HG03432 (cell line): ENCODE data around the gene OCIAD2.
"Not testable (repeated sequence)": the region's sequence is repeated elsewhere in the genome, so short reads cannot be mapped to it uniquely, and the experiment has no call there.

Experiments used
- ATAC-seq: cut with Tn5 transposase; IDR thresholded peaks from one replicate; pipeline ENCODE4 v1.9.1; 2021; ENCODE audit warnings: mild to moderate bottlenecking, moderate library complexity; ENCODE audit not compliant: unreplicated experiment

Gene OCIAD2

DNA sequence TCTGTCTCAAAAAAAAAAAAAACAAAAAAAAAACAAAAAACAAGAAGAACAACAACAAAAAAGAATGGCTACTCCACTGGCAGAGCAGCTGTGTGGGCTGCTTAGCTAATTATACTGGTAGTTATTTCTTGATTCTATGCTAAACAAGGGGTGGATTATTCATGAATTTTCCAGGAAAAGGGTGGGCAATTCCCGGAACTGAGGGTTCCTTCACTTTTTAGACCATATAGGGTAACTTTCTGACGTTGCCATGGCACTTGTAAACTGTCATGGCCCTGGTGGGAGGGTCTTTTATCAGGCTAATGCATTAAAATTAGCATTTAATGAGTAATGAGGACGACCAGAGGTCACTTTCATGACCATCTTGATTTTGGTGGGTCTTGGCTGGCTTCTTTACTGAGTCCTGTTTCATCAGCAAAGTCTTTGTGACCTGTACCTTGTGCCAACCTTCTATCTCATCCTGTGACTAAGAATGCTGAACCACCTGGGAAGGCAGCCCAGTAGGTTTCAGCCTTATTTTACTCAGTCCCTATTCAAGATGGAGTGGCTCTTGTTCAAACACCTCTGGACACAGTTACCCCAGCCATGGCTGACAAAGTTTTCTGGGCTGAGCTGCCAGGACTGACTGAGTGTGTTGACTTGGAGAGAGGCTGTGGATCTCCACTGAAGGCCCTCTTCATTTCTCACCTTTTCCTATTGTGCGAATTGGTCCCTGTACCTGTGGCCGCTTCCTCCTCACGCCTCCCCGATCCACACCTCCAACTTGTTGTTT is 1.3 kb upstream of the OCIAD2 start:
- no peak for ATAC-seq

DNA sequence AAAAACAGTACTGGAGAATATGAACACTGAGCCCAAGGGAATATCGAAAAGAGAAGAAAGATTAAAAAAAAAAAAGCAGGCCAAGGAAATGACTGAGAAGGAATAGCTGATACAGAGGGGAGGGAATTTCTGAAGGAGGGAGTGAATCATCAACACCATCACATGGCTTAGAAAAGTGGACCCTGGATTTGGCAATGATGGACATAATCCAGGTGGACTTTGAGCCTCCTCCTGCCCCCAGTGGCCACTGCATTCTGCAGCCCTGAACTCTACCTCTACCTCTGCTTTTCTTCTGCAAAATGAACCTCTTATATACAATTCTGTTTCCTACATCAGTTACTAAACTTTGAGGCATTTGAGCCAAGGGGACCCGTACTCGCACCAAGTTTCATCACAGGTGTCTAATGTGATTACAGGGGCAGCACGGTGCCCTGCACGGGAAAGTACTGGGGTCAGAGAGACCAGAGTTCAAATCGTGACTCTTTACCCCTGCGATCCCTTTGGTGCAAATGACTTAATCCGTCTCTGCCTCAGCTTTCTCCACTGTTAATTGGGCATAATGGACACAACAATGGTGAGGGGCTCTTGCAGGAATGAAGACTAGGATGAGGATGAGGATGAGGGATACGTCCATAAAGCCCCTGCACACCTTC is 1.1 kb downstream of the OCIAD2 start:
- no peak for ATAC-seq

DNA sequence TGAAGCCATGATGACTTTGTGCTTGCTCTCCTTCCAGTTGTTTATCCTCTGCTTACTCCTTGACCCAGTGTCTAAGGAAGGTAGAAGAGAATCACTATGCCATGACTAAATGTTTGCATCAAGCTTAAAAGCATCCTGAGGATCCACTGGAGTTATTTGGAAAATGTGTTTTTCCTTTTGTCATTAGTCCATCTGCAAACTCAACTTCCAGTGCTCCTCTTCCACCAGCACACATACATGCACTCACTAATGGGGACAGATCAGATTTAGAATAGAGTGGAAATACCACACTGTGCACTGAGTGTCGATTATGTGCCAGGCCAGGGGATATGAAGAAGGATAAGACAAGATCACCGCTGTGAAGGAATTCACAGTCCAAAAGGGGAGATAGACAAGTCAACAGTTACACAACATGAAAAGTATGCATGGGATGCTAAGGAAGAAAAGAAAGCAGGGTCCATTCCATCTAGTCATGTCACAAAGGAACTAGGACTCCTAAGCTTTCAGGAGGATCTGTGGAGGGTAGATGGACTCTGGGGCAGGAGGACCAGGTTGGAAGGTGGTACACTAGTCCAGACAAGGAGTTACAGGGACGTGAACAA is 1.9 kb downstream of the OCIAD2 start:
- no peak for ATAC-seq

DNA sequence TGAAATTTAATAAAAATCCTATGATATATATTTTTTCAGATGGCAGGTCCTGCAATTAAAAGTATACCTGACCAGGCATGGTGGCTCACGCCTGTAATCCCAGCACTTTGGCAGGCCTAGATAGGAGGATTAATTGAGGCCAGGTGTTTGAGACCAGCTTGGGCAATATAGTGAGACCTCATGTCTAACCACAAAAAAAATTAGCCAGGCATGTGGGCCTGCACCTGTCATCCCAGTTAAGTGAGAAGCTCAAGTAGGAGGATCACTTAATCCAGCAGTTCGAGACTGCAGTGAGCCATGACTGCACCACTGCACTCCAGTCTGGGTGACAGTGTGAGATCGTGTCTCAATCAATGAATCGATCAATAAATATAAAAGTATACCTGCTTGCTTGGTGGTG is 2.5 kb downstream of the OCIAD2 start:
- no peak for ATAC-seq

DNA sequence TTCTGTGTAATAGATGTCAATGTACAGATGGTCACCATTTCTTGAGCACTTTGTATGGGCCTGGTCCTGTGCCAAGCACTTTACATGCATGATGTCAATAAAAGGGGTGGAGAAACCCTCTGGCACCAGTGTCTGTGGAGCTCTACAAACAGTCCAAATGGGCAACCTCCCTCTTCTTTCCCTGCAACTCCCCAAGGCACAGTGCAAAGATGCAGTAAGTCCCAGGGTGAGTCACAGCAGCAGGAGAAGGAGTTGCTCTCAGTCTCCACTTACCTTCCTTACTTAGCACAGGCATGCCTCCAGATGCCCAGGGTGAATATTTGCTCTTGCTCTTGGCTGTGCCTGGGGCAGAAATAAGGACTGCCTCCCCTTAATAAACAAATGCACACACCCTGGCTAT is 4.3 kb downstream of the OCIAD2 start:
- ATAC-seq = no peak

DNA sequence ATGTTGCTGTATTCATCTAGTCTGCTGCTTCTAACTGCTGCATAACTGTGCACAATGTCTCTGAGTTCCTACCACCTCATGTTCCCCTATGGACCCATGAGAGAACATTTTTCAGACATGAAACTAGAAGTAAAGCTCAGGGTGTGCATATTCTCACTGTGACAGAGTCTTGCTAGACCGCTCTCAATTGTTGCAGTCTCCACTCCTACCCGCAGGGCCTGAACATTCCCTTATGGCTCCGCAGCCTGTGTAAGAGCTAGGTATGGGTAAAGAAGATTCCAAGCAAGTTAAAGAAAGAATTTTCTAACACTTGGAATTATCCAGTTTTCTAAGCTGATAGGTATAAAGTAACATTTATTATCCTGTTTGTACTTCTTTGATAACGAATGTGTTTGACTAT is 5.4 kb downstream of the OCIAD2 start:
- ATAC-seq = no peak

DNA sequence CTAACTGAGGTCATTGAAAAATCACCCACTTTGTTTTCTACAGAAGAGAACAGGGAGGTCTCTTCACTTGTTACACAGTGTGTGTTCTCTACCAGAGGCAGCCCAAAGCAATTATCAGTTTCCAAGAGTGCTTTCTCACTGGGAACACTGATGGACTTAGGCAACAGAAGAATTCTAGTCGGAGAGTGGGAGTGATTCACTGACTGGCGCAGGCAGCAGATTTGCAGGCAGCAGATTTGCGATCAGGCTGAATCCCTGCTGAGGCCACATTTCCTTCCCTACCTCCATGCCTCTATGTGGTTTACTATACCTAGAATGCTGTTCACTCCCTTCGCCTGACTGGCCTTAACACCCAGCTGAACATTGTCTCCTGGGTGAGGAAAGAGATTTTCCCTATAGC is 6.6 kb downstream of the OCIAD2 start:
- ATAC-seq = peak; percentile 21

DNA sequence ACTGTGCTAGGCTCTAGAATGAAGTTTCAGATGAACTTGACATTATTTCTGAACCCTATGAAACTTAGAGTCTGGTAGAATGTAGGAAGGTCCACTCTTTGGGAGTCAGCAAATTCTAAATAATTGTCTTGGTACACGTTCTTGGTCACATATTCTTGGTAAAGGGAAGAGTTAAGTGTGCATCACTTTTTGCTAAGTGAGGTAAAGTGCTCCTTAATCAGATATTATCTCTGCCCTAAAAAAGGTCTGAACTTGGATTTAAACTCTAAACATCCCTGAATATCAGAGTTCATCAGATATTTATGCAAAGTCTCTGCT is 7.2 kb downstream of the OCIAD2 start:
- ATAC-seq = peak; percentile 21

DNA sequence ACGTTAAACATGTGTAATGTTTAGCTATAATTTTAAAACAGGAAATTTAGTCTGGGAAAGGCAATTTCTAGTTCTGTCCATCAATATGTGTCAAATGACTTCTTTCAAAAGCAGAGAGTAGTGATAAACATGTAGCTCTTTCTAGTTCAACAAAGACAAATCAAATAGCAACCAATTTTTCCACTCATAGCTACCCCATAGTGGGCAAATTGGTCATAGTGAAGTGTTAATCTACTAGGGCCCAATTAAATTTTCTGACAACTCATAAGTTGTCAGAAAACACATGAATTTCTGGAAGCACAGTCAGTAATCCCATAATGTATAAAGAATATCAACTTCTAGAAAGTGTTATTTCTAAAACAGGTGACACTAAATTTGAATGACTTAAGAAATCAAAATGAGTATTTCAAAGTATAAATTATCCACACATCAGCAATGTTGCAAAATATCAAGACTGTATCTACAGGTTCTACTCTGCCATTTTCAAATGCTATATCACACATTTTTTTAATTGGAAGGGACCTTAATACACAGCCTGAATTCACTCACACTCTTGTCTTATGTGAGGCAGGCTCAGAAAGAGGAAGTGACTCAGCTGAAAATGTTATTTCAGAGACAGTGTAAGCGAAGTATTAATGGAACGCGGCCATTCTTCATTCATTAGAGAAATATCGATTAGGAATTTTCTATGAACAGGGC is 7.7 kb downstream of the OCIAD2 start:
- ATAC-seq = peak; percentile 87

DNA sequence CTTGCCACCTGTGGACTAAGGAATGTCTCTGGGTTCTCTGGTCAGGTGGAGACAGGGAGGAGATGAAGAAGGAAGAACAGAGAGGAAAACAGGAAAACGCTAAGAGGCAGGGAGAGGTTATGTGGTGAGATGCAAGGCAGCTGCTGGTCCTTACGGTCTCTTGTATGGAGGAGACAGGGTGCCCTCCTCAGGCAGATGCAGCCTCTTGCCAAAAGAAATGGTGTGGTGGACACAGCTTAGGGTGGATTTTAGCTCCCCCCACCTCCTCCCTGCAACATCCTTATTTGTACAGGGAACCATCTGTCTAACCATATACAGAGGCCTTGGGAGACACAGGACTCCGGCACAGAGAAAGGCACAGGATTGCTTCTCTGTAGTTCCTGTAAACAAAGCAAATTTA is 9.7 kb downstream of the OCIAD2 start:
- no peak for ATAC-seq

DNA sequence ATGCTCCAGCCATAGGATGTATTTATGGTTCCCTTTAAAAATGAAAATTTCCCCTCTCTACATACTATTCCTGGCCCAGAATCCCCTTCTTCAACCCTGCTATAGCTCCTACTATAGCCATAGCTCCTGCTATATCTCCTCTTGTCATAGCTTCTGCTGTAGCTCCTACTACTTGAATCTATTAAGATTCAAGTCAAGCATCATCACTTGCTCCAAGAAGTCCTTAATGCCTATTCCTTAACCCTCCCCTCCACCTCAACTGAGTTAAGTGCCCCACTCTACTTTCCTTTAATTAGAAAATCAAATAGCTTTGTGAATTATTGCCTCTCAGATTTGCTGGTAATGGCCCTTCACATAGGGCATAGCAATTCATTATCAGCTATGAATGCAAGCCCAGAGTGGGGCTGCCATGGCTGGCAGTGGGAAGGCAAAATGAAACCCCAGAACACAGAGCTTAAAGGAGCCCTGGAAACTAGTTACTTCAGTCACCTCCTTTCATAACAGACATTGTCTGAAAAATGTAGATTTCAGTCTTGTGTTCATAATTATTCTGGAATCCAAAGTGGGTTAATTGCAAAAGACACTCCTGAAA is 15.4 kb downstream of the OCIAD2 start:
- ATAC-seq = no peak

DNA sequence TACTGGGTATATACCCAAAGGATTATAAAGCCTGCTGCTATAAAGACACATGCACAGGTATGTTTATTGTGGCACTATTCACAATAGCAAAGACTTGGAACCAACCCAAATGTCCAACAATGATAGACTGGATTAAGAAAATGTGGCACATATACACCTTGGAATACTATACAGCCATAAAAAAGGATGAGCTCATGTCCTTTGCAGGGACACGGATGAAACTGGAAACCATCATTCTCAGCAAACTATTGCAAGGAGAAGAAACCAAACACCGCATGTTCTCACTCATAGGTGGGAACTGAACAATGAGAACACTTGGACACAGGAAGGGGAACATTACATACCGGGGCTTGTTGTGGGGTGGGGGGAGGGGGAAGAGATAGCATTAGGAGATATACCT is 16.8 kb downstream of the OCIAD2 start:
- not testable (repeated sequence) for ATAC-seq

DNA sequence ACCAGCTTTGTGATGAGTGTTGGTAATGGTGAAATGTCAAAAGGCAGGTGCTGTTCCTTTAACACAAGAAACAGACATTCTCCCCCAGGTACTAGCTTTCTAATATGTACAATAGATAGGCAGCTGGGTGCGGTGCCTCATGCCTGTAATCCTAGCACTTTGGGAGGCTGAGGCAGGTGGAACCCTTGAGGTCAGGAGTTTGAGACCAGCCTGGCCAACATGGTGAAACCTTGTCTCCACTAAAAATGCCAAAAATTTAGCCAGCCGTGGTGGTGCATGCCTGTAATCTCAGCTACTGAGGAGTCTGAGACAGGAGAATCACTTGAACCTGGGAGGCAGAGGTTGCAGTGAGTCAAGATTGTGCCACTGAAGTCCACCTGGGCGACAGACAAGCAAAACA is 24.9 kb downstream of the OCIAD2 start:
- not testable (repeated sequence) for ATAC-seq

DNA sequence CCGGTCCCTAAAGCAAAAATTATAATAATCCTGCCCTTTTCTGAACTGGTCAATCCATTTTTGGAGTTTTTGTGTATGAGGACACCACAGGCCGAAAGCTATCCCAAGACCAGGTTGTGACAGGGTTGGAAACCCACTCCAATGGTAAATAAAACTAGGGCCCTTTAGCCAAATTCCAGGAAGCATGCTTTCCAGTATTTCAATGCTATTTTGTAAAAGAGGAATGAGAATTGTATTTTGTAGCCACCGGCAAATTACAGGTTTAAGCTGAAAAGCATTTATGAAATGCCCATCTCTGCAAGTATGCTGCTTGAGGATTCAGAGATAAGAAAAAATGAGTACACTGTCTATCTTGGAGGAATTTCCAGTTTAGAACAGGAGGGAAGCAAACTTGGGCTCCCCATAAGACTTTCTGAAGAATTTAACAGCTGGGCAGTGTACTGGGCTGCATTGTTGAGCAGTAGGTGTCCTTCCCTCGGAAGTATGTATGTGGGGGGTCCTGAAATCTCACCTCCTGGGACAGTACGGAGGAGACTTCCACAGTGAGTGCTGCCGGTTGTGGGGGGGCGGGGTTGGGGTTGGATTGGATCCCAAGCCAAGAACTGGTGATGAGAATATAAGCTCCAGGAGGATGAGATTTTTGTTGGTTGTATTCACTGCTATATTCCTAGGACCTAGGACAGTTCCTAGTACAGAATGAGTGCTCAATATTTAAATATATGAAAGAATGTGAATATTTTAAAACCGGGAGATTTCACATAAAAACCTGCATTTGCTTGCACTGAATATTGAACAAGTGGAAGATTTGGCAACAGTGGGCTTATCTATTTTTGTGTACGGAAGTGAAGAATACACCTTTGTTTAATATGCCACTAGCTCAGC is 26.8 kb downstream of the OCIAD2 start:
- no peak for ATAC-seq

DNA sequence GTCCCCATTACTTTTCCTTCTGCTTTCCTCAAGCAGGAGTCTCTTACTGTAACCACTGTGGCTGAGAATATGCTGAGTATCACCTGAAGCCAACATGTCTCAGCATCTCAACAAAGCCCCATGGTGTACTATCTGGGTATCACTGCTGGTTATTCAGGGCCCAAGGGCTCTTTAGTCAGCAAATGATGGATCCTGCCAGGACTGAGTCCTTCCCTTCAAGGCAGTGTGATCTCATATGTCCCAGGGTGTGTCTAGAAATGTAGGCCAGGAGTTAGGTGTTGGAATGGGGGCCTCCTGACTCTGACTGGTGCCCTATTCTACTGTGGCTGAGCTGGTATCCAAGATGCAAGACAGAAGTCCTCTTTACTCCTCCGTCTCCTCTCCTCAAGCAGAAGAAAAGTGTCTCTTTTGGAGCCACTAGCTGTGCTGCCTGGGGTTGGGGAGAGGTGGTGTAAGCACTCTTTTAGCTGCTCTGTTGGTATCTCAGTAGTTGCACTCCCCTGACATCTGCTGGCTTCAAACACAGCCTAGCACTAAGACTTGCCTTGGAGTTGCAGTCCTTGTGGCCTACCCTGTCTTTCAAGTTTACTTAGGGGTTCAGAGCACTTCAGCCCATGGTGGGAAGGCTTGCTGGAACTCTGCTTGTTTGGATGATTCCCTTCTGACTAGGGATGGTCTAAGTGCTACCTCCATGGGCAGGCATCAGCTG is 28.6 kb downstream of the OCIAD2 start:
- no peak for ATAC-seq

DNA sequence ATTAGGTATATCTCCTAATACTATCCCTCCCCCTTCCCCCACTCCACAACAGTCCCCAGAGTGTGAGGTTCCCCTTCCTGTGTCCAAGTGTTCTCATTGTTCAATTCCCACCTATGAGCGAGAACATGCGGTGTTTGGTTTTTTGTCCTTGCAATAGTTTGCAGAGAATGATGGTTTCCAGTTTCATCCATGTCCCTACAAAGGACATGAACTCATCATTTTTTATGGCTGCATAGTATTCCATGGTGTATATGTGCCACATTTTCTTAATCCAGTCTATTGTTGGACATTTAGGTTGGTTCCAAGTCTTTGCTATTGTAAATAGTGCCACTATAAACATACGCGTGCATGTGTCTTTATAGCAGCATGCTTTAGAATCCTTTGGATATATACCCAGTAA is 41.9 kb downstream of the OCIAD2 start:
- not testable (repeated sequence) for ATAC-seq

DNA sequence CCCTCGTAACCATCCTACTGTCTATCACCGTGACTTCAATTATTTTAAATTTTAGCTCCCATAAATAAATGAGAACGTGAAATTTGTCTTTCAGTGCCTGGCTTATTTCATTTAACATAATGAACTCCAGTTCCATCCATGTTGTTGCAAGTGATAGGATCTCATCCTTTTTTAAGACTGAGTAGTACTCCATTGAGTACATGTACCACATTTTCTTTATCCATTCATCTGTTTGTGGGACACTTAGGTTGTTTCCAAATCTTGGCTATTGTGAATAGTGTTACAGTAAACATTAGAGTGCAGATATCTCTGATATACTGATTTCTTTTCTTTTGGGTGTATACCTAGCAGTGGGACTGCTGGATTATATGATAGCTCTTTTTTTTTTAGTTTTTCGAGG is 42.8 kb downstream of the OCIAD2 start:
- no peak for ATAC-seq

DNA sequence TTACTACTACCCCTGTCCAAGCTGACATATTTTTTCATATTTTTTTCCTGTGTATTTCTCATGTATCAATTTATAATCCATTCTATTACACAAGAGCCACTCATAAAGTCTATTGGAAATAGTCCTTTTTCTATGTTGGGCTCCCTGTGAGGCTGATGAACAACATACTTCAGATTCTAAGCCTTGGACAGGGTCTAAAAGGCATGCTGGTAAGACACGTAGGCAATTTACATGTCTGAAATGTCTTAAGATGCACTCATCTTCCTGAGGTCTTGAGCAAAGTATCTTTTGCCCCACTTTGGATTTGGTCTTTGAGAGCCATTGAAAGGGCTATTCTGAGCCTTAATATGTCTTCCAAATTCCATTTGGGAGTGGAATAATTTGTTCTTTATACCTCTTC is 43.9 kb downstream of the OCIAD2 start:
- no peak for ATAC-seq

DNA sequence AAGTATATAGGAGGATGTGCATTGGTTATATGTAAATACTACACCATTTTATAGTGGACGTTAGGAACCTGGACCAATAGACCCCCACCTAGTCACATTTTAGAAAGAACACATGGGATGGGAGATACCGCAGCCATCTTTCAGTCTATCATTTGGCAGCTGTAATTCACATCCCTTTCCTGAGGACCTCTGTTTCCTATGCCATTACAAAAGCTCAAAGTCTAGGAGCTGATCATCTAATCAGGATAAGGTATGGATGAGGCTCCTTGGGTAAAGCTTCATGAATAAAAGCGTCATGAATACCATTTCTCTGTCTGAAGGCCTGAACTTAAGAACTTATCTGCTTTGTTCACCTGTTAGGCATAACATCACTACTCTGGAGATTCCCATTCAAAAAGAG is 44.5 kb downstream of the OCIAD2 start:
- ATAC-seq = no peak

DNA sequence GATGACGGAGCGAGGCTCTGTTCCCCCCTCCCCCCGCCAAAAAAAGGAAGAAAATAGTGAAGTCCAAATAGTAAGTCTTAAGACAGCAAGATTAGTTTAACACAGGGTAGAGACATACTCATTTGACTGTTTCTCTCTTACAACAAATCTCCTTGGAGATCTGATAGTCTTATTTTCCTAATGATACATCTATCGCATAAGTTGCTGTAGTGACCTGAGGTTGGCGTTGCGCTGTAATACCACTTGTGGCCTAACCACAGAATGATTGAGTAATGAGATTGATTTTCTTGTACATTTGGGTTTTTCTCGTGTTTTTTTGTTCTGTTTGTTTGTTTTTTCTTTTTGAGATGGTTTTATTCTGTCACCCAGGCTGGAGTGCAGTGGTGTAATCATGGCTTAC is 48.4 kb downstream of the OCIAD2 start:
- ATAC-seq = no peak
